ENCODE measurements around the gene USP40.
A peak's percentile ranks its signal among the peaks of the same experiment; 100 is the strongest.

USP40 gene

GRCh38 chr2:233456934-233457333, 109.6 kb downstream of the USP40 start:
- no peak for DNase-seq (ENCODE audit: low read depth)

- DNase-seq (ENCODE audit: low read depth), result no peak
These were observed 110.5 kb downstream of the USP40 start for GRCh38 chr2:233456111-233456510.

- DNase-seq (ENCODE audit: low read depth), result no peak
These were observed 111.1 kb downstream of the USP40 start for GRCh38 chr2:233455491-233455890.

- DNase-seq (ENCODE audit: low read depth), result no peak
These were observed 111.6 kb downstream of the USP40 start for GRCh38 chr2:233455006-233455405.

- no peak for DNase-seq (ENCODE audit: low read depth)
These were observed 112.7 kb downstream of the USP40 start for GRCh38 chr2:233453916-233454315.

GRCh38 chr2:233453111-233453915, 113.3 kb downstream of the USP40 start:
- no peak for DNase-seq (ENCODE audit: low read depth)

GRCh38 chr2:233451950-233452349, 114.6 kb downstream of the USP40 start:
- DNase-seq (ENCODE audit: low read depth), result no peak

GRCh38 chr2:233450864-233451575, 115.6 kb downstream of the USP40 start:
- DNase-seq (ENCODE audit: low read depth), result no peak

- no peak for DNase-seq (ENCODE audit: low read depth)
These were observed 116.4 kb downstream of the USP40 start for GRCh38 chr2:233449921-233450863.

- peak; percentile 23 for DNase-seq (ENCODE audit: low read depth)
These were observed 117.3 kb downstream of the USP40 start for GRCh38 chr2:233449081-233449901.

- no peak for DNase-seq (ENCODE audit: low read depth)
These were observed 118.0 kb downstream of the USP40 start for GRCh38 chr2:233448575-233448974.

GRCh38 chr2:233448220-233448559, 118.4 kb downstream of the USP40 start:
- no peak for DNase-seq (ENCODE audit: low read depth)

- DNase-seq (ENCODE audit: low read depth), result no peak
These were observed 118.9 kb downstream of the USP40 start for GRCh38 chr2:233447506-233448219.

GRCh38 chr2:233446606-233447305, 119.8 kb downstream of the USP40 start:
- DNase-seq (ENCODE audit: low read depth), result no peak

GRCh38 chr2:233446121-233446520, 120.5 kb downstream of the USP40 start:
- DNase-seq (ENCODE audit: low read depth), result no peak

- no peak for DNase-seq (ENCODE audit: low read depth)
These were observed 121.3 kb downstream of the USP40 start for GRCh38 chr2:233445152-233445830.

GRCh38 chr2:233444501-233444900, 122.1 kb downstream of the USP40 start:
- DNase-seq (ENCODE audit: low read depth), result no peak

GRCh38 chr2:233443511-233444183, 122.9 kb downstream of the USP40 start:
- DNase-seq (ENCODE audit: low read depth), result peak; percentile 82

- DNase-seq (ENCODE audit: low read depth), result no peak
These were observed 124.6 kb downstream of the USP40 start for GRCh38 chr2:233442028-233442310.
